Right renal pelvis (tissue), 4 donors: ENCODE data around the gene CDK1. TPM values are rescaled to one million over a fixed set of nuclear protein-coding genes. Genes with fewer than 3 reads are reported as not detected.

Experiments
- DNase-seq, 4 donors: peaks; one replicate each; pipeline ENCODE4 v3.0.0-alpha.2; 2013; ENCODE audit warnings: low read depth in 4 of 4, low spot score in 3 of 4, missing footprints in 1 of 4
- polyA plus RNA-seq, 4 donors: library from polyadenylated mRNA; unstranded; fragments of 120-200 nt; gene quantifications; one replicate each; pipeline ENCODE4 v1.2.1, GENCODE V29; 2013; ENCODE audit not compliant: insufficient read length in 4 of 4

The CDK1 gene
- polyA plus RNA-seq: 10 to 100 TPM; 73.7 to 87.4 (median 79.2) TPM

GRCh38 chr10:60778214-60778970 lies at the start of gene CDK1:
CDK1 (plus strand) TSS chr10:60778478; CDS start chr10:60780166, 1,688 bp downstream.
- DNase-seq: peak; percentile 91 to 99 (median 98)

GRCh38 chr10:60729106-60729505 lies 49.2 kb upstream of the CDK1 start:
- no peak for DNase-seq

GRCh38 chr10:60731134-60731885 lies 47.0 kb upstream of the CDK1 start:
- no peak for DNase-seq

GRCh38 chr10:60732198-60732806 lies 46.0 kb upstream of the CDK1 start:
- peak in 2 of 4 donors; percentile 5 to 26 for DNase-seq

GRCh38 chr10:60732807-60733516 lies 45.3 kb upstream of the CDK1 start:
- DNase-seq: peak in 3 of 4 donors; percentile 25 to 44 (median 35)

GRCh38 chr10:60733517-60733822 lies 44.8 kb upstream of the CDK1 start:
- DNase-seq: no peak

GRCh38 chr10:60733826-60734225 lies 44.5 kb upstream of the CDK1 start:
- DNase-seq: no peak

- no peak for DNase-seq
Measured at GRCh38 chr10:60734226-60734625, 44.1 kb upstream of the CDK1 start.

- DNase-seq: no peak
Measured at GRCh38 chr10:60735244-60735643, 43.0 kb upstream of the CDK1 start.

- no peak for DNase-seq
Measured at GRCh38 chr10:60737242-60737641, 41.0 kb upstream of the CDK1 start.

GRCh38 chr10:60739558-60739957 lies 38.7 kb upstream of the CDK1 start:
- DNase-seq: no peak

GRCh38 chr10:60742512-60742911 lies 35.8 kb upstream of the CDK1 start:
- no peak for DNase-seq

GRCh38 chr10:60747817-60748469 lies 30.3 kb upstream of the CDK1 start:
- DNase-seq: no peak

GRCh38 chr10:60753152-60753551 lies 25.1 kb upstream of the CDK1 start:
- no peak for DNase-seq

- DNase-seq: no peak
Measured at GRCh38 chr10:60753817-60754216, 24.5 kb upstream of the CDK1 start.

GRCh38 chr10:60757420-60757895 lies 20.8 kb upstream of the CDK1 start:
- no peak for DNase-seq

GRCh38 chr10:60759181-60759580 lies 19.1 kb upstream of the CDK1 start:
- no peak for DNase-seq

GRCh38 chr10:60760711-60761210 lies 17.5 kb upstream of the CDK1 start:
- DNase-seq: no peak

- no peak for DNase-seq
Measured at GRCh38 chr10:60762554-60762953, 15.7 kb upstream of the CDK1 start.

- no peak for DNase-seq
Measured at GRCh38 chr10:60767424-60767823, 10.9 kb upstream of the CDK1 start.
